ENCODE results near the gene UPK1A. TPM values are rescaled to one million over a fixed set of nuclear protein-coding genes. Genes with fewer than 3 reads are reported as not detected.

UPK1A gene
- total RNA-seq, 4 donors from 2014 or later: not detected

DNA sequence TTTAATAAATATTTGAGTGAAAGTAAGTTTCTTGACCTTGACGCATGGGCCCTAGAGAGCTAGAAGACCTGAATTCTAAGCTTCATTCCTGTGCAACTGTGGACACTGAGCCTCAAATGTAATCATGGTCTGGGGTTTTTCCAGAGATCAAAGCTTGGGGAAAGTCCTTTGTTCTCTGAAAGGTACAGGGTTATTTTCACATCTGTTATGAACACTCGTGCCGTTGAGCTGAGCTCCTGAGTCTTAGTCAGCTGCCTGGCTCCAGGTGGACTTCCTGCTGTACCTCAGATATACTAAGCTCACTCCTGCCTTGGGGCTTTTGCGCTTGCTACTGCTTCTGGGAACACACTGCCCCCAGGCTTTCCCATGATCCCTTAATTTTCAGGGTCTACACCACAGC is 30.5 kb downstream of the UPK1A start:
- H3K36me3 ChIP-seq: no peaks in the 10 kb centered on the region
- no peak overlapping the region for H3K4me3 ChIP-seq
- no peak for DNase-seq (ENCODE audit: extremely low spot score)
- intact Hi-C loops (cut with DNase I): no loop called here
- no peaks in the 10 kb centered on the region for H3K9me3 ChIP-seq
- no peaks in the 10 kb centered on the region for H3K27me3 ChIP-seq
- WGBS: 70% methylated on average over 4 of the region's 4 CpGs
- peaks cover 2 to 3% (median 2%) of the 10 kb centered on the region in 4 donors for H3K4me1 ChIP-seq
- TF ChIP-seq POLR2AphosphoS5 (IDR thresholded peaks at IDR 0.05) (no peak), EP300 (IDR thresholded peaks at IDR 0.05) (no peak), POLR2A (IDR thresholded peaks at IDR 0.05; ENCODE audit: low read depth) (no peak)
- TF ChIP-seq, protein P1, sequence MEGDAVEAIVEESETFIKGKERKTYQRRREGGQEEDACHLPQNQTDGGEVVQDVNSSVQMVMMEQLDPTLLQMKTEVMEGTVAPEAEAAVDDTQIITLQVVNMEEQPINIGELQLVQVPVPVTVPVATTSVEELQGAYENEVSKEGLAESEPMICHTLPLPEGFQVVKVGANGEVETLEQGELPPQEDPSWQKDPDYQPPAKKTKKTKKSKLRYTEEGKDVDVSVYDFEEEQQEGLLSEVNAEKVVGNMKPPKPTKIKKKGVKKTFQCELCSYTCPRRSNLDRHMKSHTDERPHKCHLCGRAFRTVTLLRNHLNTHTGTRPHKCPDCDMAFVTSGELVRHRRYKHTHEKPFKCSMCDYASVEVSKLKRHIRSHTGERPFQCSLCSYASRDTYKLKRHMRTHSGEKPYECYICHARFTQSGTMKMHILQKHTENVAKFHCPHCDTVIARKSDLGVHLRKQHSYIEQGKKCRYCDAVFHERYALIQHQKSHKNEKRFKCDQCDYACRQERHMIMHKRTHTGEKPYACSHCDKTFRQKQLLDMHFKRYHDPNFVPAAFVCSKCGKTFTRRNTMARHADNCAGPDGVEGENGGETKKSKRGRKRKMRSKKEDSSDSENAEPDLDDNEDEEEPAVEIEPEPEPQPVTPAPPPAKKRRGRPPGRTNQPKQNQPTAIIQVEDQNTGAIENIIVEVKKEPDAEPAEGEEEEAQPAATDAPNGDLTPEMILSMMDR (IDR thresholded peaks at IDR 0.05): no peak
- H3K27ac ChIP-seq (replicated peaks in 1 of 4): no peak overlapping the region

DNA sequence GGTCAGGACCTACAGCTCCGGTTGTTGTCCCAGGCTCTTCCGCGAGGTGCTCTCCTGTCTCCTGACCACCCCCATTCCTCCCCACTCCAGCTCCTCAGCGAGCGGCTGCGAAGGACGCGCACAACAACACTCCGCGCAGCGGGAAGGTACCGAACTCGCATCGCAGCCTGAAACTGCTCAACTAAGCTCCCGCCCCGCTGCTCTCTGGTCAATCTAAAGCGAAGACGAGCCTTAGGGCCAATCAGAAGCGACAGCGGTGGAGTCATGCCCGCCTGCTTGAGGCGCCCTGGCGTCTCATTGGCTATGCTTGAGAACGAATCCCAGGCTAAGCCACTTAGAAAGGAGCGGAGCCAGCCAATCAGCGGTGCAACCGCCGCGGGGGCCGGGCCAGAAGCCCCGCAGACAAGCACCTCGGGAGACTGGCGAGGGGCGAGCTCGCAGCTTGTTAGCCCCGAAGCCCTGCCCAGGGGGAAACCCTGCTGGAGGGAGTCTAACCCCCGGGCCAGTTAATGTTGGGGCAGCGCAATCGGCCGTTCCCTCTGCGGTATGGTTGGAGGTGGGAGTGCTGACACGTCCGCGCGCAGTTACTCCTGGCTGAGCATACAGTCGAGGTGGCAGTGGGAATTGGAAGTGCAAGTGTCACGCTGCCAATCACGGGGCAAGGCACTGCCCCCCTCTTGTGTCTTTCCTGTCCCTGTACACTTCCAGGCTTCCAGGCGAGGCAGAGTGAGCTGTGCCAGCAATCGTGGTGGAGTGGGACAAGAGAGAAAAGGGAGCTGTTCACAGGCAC is 36.1 kb downstream of the UPK1A start:
- WGBS: 0% methylated on average over 19 of the region's 50 CpGs
- Histone ChIP-seq H3K36me3 (no peaks in the 10 kb centered on the region), H3K4me1 (peaks cover 11 to 16% (median 15%) of the 10 kb centered on the region in 4 donors), H3K27ac (replicated peaks in 1 of 4) (peak overlapping the region; percentile 29 to 62 (median 42)), H3K27me3 (peaks cover 0 to 14% (median 0%) of the 10 kb centered on the region in 4 donors), H3K9me3 (no peaks in the 10 kb centered on the region), H3K4me3 (peak overlapping the region; percentile 62 to 91 (median 66))
- DNase-seq (ENCODE audit: extremely low spot score): peak; percentile 99
- intact Hi-C loops (cut with DNase I): loop anchor here (2.0 kb wide), 1 partner anchor 14 kb away; no protein-coding TSS in a partner anchor
- TF ChIP-seq, protein P1 (IDR thresholded peaks at IDR 0.05): peak in 1 of 3 experiments; percentile 11
- TF ChIP-seq POLR2AphosphoS5 (IDR thresholded peaks at IDR 0.05): peak; percentile 71 to 75
- TF ChIP-seq POLR2A (IDR thresholded peaks at IDR 0.05; ENCODE audit: low read depth): no peak
- no peak for TF ChIP-seq EP300 (IDR thresholded peaks at IDR 0.05)

DNA sequence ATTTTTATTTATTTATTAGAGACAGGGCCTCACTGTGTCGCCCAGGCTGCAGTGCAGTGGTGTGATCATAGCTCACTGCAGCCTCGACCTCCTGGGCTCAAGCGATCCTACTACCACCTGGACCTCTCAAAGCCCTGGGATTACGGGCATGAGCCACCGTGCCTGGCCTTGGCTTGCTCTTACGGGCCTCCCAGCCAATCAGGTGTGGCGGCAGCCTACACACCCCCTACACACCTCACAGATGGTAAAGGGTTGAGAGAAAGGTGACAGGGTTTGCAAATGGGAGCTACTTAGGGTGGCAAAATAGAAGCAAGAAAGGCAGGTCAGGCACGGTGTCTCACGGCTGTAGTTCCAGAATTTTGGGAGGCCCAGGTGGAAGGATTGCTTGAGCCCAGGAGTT is 37.0 kb downstream of the UPK1A start:
- H3K9me3 ChIP-seq: no peaks in the 10 kb centered on the region
- no peaks in the 10 kb centered on the region for H3K36me3 ChIP-seq
- no peak for TF ChIP-seq POLR2A (IDR thresholded peaks at IDR 0.05; ENCODE audit: low read depth)
- no peak for TF ChIP-seq EP300 (IDR thresholded peaks at IDR 0.05)
- TF ChIP-seq, protein P1 (IDR thresholded peaks at IDR 0.05): no peak
- no peak for TF ChIP-seq POLR2AphosphoS5 (IDR thresholded peaks at IDR 0.05)
- H3K27me3 ChIP-seq: peaks cover 0 to 14% (median 0%) of the 10 kb centered on the region in 4 donors
- H3K27ac ChIP-seq (replicated peaks in 1 of 4): no peak overlapping the region
- 52% methylated on average over 9 of the region's 9 CpGs for WGBS
- intact Hi-C loops (cut with DNase I): loop anchor here (2.0 kb wide), 1 partner anchor 13 kb away; no protein-coding TSS in a partner anchor
- H3K4me1 ChIP-seq: peaks cover 11 to 16% (median 15%) of the 10 kb centered on the region in 4 donors
- DNase-seq (ENCODE audit: extremely low spot score): no peak
- H3K4me3 ChIP-seq: peak overlapping the region in 2 of 4 donors; percentile 62 to 66

GRCh38 chr19:35704218-35704617 is 37.9 kb downstream of the UPK1A start, which contains the start of gene ZBTB32:
Gene ZBTB32 (plus strand): TSS chr19:35704558. CDS start chr19:35714627, 10,069 bp downstream.
- WGBS: 26% methylated on average over 18 of the region's 24 CpGs
- Histone ChIP-seq H3K27ac (replicated peaks in 1 of 4) (no peak within 1 kb of the TSS), H3K36me3 (no peaks in the 10 kb centered on the region), H3K4me3 (no peak within 1 kb of the TSS), H3K27me3 (peaks cover 0 to 14% (median 0%) of the 10 kb centered on the region in 4 donors), H3K9me3 (no peaks in the 10 kb centered on the region), H3K4me1 (peaks cover 11 to 16% (median 15%) of the 10 kb centered on the region in 4 donors)
- TF ChIP-seq EP300 (IDR thresholded peaks at IDR 0.05): no peak
- TF ChIP-seq POLR2A (IDR thresholded peaks at IDR 0.05; ENCODE audit: low read depth): no peak
- no peak for TF ChIP-seq POLR2AphosphoS5 (IDR thresholded peaks at IDR 0.05)
- TF ChIP-seq, protein P1 (IDR thresholded peaks at IDR 0.05): no peak
- no peak for DNase-seq (ENCODE audit: extremely low spot score)
- intact Hi-C loops (cut with DNase I): no loop called here

Data from esophagus muscularis mucosa (tissue), 4 donors.